ENCODE data around the gene GPR171.
"Not testable (repeated sequence)": the region's sequence is repeated elsewhere in the genome, so short reads cannot be mapped to it uniquely, and the experiment has no call there.

Gene GPR171

DNA sequence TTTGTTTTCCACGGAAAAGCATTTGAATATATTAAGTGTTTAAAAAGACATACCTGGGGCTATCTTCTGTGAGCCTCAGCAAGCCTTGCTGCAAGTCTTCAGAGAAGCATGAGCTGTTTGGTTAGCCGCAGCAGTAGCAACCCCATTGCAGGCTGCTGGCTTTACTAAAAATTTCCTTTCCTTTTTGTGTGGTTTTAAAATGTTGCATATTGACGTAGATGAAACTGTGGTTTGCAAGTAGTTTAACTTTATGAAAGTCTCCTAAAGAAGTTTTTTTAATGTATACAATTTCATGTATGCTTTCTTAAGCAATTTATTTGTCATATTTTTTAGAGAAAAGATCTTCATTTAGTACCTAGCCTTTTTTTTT lies at the start of gene GPR171:
GPR171 (minus strand) TSS at position 166 of the 370 bp plus-strand sequence. CDS start 3,830 bp downstream, outside the sequence.
- no peak for DNase-seq

DNA sequence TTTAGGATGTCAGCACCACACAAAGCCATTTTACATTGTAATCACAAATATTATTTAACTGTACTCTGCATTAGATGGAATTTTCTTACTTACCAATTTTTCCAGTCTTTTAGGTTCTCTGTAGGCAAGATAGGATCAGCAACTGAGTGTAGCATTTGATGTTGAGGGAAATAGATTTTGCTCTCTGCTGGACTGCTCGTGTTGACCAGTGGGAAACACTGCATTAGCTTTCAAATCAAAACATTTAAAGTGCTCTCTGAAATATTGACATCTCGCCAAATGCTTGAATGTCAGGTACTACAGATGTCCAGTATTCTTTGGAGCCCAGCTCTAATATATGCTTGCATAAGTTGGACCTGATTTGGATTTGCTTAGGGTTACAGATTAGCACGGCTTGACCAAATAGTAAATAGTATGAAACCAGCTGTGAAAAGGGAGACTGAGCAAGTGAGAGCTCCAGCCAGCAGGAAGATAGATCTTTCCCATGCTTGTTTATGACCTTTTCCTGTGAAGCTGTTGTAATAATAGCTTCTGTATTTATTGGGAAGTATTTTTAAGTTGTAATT lies 45.8 kb upstream of the GPR171 start:
- DNase-seq = no peak

GRCh38 chr3:151242006-151242405 lies 39.0 kb upstream of the GPR171 start:
- not testable (repeated sequence) for DNase-seq

DNA sequence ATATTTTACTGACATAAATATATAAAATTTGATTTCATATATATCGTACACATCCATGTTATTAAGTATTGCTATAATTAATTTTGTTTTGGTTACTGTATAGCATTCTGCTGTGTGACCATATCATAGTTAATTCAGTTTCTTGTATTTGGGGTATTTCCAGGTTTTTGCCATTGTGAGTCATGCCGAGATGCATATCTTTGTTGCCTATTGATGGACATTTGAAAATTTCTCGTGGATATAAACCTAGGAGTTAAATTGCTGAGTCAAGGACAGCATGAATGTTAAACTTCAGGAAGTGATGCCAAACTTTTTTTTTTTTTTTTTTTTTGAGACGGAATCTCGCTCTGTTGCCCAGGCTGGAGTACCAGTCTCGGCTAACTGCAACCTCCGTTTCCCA lies 33.7 kb upstream of the GPR171 start:
- no peak for DNase-seq

DNA sequence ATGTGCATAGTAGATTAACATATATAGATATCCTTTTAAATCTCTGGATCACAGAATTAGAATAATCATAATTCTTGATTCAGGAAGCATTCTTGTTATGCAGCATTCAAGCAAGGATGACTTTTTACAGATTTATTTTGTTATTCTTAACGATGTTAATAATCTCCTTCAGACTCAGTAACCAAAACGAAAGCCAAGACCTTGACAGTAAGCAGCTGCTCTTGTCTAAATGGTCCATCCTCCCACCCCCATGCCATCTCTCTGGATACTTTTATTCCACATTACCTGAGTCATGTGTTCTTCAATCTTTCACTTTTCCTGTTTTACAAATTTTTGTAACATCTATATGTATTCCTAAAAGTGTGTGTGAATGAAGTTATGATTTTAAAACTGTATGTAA lies 33.3 kb upstream of the GPR171 start:
- no peak for DNase-seq

DNA sequence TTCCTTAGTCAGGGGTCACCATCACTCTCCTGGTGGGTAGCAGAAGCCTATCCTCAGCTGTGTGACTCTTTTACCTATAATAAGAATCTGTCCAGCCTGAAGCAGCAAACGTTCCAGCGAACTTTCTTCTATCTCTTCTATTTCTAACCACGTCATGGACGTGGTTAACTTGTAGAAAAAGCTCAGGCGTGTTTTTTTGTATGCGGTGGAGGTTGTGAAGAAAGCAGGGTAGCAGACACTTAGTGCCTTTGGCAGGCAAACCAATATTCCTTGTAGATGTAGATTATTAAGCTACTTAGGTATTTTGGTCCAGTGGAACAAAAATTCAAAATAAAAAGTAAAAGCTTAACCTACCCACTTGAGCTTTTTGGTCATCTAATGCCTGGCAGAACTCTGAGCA lies 31.8 kb upstream of the GPR171 start:
- no peak for DNase-seq

DNA sequence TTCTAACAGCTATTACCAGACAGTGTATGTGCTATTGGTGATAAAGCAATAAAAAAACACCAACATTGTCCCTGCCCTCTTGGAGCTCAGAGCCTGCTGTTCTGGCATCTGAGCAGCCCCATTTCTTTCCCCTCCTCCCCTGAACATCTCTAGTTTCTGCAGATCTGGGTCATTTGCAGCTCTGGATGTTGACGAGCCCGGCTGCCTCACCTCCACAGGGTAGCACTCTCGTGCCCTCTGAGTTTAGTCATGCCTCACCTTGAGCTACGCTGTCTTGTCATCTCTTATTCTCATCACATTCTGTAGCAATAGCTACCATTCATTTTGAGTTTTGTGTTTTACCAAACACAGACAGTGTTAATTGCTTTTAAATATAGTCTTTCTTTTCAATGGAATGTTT lies 30.0 kb upstream of the GPR171 start:
- no peak for DNase-seq

- DNase-seq = not testable (repeated sequence)
Observed at GRCh38 chr3:151232403-151232802, 29.4 kb upstream of the GPR171 start.

GRCh38 chr3:151230646-151231045 lies 27.6 kb upstream of the GPR171 start:
- no peak for DNase-seq

- DNase-seq = peak in 1 of 58 donors; percentile 22
Observed at GRCh38 chr3:151228666-151229040, 25.6 kb upstream of the GPR171 start.

GRCh38 chr3:151227807-151228665 lies 25.0 kb upstream of the GPR171 start:
- peak in 54 of 58 donors; percentile 5 to 77 (median 50) for DNase-seq

GRCh38 chr3:151227266-151227806 lies 24.3 kb upstream of the GPR171 start:
- peak in 1 of 58 donors; percentile 38 for DNase-seq

DNA sequence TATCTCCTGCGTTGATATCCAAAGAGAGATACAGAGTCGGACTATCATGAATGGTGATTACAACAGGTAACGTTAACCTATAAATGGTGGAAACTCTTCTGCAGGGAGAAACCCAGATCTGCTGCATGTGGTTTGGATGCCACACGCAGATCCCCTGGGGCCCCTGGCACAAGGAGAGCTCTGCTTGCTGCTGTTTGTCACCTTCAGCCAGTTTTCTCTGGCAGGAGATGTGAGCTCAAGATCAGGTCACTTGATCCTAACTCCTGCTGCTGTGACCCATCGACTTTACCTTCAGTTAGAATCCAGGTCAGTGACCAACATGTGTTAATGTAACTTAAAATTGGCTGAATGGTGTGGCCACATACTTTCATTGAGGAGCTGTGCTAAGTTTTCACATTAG lies 23.8 kb upstream of the GPR171 start:
- no peak for DNase-seq

- no peak for DNase-seq
Observed at GRCh38 chr3:151226088-151226563, 23.1 kb upstream of the GPR171 start.

GRCh38 chr3:151225040-151225975 lies 22.3 kb upstream of the GPR171 start:
- DNase-seq = no peak

- DNase-seq = no peak
Observed at GRCh38 chr3:151224268-151224866, 21.4 kb upstream of the GPR171 start.

DNA sequence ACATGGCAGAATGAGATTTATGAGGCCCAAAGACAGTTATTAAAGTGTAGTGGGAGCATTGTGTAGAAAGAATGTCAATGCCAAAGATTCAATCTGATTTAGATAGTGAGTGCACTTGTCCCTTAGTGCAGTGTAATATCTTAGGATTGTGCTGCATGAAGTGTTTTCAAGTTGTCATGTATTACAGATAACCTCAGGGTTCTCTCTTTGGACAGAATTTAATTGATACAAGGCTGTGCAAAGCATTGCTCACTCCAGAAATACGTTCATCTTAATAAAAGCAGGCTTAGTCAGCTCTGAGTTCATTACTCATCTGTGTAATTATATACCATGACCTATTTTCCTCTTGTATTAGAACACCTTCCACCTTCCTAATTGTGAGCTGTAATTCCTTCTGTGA lies 16.0 kb upstream of the GPR171 start:
- no peak for DNase-seq

GRCh38 chr3:151218136-151218535 lies 15.1 kb upstream of the GPR171 start:
- DNase-seq = no peak

DNA sequence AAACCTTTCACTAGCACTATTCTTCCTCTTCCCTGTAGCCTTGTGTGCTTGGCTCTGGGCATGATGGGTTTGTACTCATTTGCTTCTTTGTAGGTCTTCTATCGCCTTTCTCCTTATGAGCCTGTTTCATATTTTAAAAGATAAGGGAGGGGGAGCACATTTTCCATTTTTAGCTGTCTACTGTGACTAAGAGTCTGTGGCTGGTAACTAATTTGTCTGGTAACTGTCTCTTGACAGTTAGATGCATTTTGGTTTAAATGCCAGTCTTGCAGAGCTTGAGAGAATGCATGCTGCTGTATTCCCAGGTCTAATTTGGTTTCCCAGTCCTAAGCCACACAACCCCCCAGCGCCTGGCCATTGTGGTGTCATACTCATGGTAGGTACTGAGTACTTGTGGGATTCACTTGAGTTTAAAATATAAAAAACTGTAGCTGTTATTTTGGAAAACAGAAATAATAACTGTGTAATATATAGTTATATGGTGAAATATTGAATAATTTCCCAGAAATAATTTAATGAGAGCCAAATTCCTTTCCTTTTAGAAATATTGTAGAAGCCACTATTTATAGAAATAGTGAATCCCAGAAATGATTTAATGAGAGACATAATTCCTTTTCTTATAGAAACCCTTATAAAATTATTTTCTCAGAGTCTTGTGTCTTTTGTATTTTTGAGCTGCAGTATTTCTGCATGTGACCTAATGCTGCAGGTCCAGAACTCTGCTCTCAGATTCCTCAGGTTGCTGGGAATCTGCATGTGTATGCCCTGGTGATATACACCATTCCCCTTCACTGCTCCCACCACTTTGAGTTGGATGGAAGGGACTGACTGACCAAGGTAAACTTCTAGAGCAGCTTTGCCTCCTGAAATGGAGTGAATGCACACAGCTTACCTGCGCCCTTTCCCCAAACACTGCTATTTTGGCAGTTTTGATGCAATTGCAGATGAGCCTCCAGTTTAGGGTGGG lies 13.9 kb upstream of the GPR171 start:
- peak in 1 of 58 donors; percentile 5 for DNase-seq

DNA sequence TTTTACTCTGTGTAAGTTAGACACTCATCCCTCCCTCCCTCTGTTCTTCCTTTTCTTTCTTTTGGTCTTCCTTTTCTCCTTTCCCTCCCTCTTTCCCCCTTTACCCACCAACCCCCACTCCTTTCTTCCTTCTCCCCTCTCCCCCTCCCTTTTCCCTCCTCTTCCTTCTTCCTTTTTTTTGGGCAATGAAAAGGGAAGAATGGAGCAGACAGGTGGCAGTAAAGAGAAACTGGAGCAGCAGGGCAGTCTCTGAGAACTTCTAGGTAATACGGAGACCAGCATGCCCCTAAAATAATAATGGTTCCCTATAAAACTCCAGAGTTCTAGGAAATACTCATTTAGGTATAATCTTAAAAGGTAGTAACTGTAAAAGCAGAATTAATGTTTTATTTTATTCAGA lies 11.4 kb upstream of the GPR171 start:
- DNase-seq = no peak
